Small intestine (tissue), 7 donors: ENCODE results near the gene TMEFF2. TPM values are rescaled to one million over a fixed set of nuclear protein-coding genes. Genes with fewer than 3 reads are reported as not detected.

ENCODE experiments used
- DNase-seq, 2 donors: peaks; one replicate each; pipeline versions ENCODE4 v3.0.0 to v3.0.0-alpha.2; 2013
- FAIRE-seq: peaks from 2 replicates; lab custom pipeline; 2012; peaks lifted over from hg19 to GRCh38; lab: Jason Lieb, UNC
- H3K27ac ChIP-seq, 3 donors: one replicate each; pipeline ENCODE4 v1.5.1; 2013; ENCODE audit warnings: low read length in 2 of 3, mild to moderate bottlenecking in 2 of 3, control low read depth in 1 of 3, inconsistent platforms in 1 of 3, low read depth in 1 of 3, moderate library complexity in 1 of 3
- H3K27me3 ChIP-seq, 3 donors: one replicate each; pipeline ENCODE4 v1.6.1; 2013; ENCODE audit warnings: low read length in 3 of 3, inconsistent platforms in 1 of 3; ENCODE audit not compliant: control insufficient read depth in 3 of 3, insufficient read depth in 3 of 3
- H3K36me3 ChIP-seq, 3 donors: one replicate each; pipeline ENCODE4 v1.6.1; 2013; ENCODE audit warnings: low read length in 3 of 3, inconsistent platforms in 1 of 3, low read depth in 1 of 3, mild to moderate bottlenecking in 1 of 3, moderate library complexity in 1 of 3; ENCODE audit not compliant: control insufficient read depth in 3 of 3, insufficient read depth in 2 of 3
- H3K4me1 ChIP-seq, 3 donors: one replicate each; pipeline ENCODE4 v1.6.1; 2013; ENCODE audit warnings: low read length in 2 of 3, inconsistent platforms in 1 of 3, low read depth in 1 of 3, mild to moderate bottlenecking in 1 of 3, moderate library complexity in 1 of 3; ENCODE audit not compliant: control insufficient read depth in 3 of 3, insufficient read depth in 2 of 3
- H3K4me3 ChIP-seq, 3 donors: one replicate each; pipeline ENCODE4 v1.5.1; 2013; ENCODE audit warnings: low read length in 3 of 3, control low read depth in 1 of 3, inconsistent platforms in 1 of 3, low read depth in 1 of 3, mild to moderate bottlenecking in 1 of 3, moderate library complexity in 1 of 3
- H3K9me3 ChIP-seq, 2 donors: one replicate each; pipeline ENCODE4 v1.6.1; 2013; ENCODE audit warnings: low read depth in 1 of 2, low read length in 1 of 2; ENCODE audit not compliant: control insufficient read depth in 2 of 2, insufficient read depth in 1 of 2
- WGBS, 3 donors: extraction: QIAGEN DNeasy Blood & Tissue Kit; methylation state at CpG; one replicate each; pipeline ENCODE4 v1.1.7; 2013; 5-methylcytosine and 5-hydroxymethylcytosine counted together
- polyA plus RNA-seq, 4 donors: library from polyadenylated mRNA; stranded (reverse) in 3 of 4; unstranded in 1 of 4; fragments of 200-250 nt in 3 of 4; fragments of 120-200 nt in 1 of 4; gene quantifications; one replicate each; pipeline versions ENCODE4 v1.2.1 to v1.2.3, GENCODE V29; 2013
- donor health status: healthy with polysubstance abuse.
- donor health status: control.
- donor health status: control.
- donor health status: Bipolar disorder and iron deficiency.
- donor health status: healthy.

The TMEFF2 gene
- polyA plus RNA-seq, 4 donors: 0.34 to 2.0 TPM; not detected in 2

DNA sequence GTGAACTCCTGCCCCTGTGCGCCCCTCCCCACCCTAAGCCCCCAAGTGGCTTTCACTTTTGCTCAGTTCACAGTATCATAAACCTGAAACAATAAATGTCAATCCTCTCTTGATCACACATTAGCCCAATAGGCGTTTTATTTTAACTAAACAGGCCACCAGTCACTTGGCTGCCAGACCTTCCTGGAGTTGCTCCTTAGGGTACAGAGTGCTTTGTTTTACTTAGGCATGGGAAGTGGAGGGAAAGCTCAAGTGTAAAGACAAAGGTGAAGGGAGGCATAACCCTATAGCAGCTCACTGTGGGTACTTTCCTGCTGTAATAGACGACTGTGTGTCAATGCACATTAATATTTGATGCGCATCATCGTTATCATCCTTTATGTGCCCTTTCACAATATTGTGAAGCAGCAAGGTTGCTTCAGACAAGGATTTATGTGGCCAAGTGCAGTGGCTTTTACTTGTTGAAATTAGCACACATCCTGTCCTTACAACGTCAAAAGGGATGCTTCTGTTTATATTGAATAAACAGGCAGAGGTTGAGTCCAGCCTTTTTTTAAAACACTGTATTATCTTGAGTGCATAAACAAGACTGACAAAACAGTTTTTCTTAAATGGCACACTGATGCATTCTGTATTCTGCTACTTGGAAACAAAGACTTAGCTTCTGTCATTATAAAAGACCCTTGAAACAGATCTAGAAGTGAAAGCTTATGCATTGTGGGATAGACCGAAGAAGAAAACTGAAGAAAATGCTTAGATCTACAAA lies 168.5 kb downstream of the TMEFF2 start:
- Histone ChIP-seq H3K27me3 (no peaks in the 10 kb centered on the region), H3K36me3 (no peaks in the 10 kb centered on the region), H3K27ac (no peak overlapping the region), H3K4me1 (peaks cover 0 to 8% (median 0%) of the 10 kb centered on the region in 3 donors), H3K4me3 (no peak overlapping the region), H3K9me3 (no peaks in the 10 kb centered on the region)
- 43 to 60% (median 46%) methylated on average over 7 of the region's 7 CpGs for WGBS, 3 donors
- DNase-seq (peak in 1 of 2 donors; percentile 22), FAIRE-seq (no peak)

DNA sequence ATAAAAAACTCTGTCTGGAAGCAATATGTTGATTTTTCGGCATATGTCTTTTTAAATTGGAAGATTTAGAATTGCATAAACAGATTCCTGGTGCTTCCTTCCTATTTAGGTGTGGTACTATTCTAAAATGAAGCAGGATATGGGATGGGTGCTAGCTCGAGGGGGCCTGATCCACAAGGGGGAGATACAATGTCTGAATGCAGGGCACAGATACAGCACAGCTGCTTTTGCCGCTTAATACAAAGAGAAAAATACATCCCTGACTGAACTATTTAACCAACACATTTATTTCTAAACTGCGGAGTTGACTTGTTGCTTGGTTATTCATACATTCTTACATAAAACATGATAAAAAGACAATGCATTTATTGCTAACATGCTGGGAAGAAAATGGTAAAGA lies 169.1 kb downstream of the TMEFF2 start:
- 73 to 82% (median 75%) methylated on average over 4 of the region's 4 CpGs for WGBS, 3 donors
- H3K4me1 ChIP-seq: peaks cover 0 to 8% (median 0%) of the 10 kb centered on the region in 3 donors
- H3K36me3 ChIP-seq: no peaks in the 10 kb centered on the region
- H3K27me3 ChIP-seq: no peaks in the 10 kb centered on the region
- H3K4me3 ChIP-seq: no peak overlapping the region
- FAIRE-seq: no peak
- H3K9me3 ChIP-seq: no peaks in the 10 kb centered on the region
- DNase-seq: no peak
- no peak overlapping the region for H3K27ac ChIP-seq

DNA sequence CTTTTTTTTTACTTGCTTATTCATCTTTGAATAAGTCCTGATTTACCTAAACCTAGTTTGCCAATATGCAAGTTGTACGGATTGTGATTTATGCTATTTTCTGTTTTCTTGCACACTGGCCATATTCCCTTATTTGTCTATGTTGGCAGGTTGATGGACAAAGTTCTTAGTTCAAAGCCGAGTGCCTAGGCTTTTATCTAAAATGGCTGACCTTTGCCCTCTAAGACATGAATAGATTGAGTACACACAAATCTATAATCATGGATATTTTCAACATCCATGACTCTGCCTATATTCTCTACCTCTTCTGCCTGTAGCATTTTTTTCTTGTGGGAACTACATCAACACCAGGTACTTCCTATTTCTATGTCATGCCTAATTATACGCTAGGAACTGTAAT lies 171.7 kb downstream of the TMEFF2 start:
- Histone ChIP-seq H3K4me3 (no peak overlapping the region), H3K4me1 (peaks cover 0 to 8% (median 0%) of the 10 kb centered on the region in 3 donors), H3K36me3 (no peaks in the 10 kb centered on the region), H3K9me3 (no peaks in the 10 kb centered on the region), H3K27ac (no peak overlapping the region), H3K27me3 (no peaks in the 10 kb centered on the region)
- no peak for FAIRE-seq
- 26 to 68% (median 38%) methylated on average over 3 of the region's 3 CpGs for WGBS, 3 donors
- peak; percentile 36 to 73 for DNase-seq

DNA sequence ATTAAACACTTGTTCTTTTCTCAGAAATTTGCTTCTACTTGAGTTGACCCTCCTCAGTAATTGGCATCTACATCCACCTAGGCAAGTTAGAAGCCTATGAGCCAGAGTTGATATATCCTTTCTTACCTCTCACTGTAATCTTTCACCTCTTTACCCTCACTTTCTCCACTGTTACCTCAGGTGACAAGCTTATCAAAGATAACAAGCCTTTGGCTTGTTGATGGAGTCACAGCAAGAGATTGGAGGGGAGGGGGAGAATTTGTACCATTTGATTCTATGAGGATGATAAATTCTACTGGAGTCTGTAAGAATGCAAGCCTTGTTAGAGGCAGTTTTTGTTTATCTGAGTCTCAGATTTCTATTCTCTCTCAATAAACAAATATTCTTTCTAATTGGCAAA lies 176.9 kb downstream of the TMEFF2 start:
- no peak for FAIRE-seq
- Histone ChIP-seq H3K9me3 (peaks cover 0 to 3% of the 10 kb centered on the region in 2 donors), H3K27me3 (no peaks in the 10 kb centered on the region), H3K36me3 (no peaks in the 10 kb centered on the region), H3K27ac (no peak overlapping the region), H3K4me3 (no peak overlapping the region), H3K4me1 (no peaks in the 10 kb centered on the region)
- no peak for DNase-seq

DNA sequence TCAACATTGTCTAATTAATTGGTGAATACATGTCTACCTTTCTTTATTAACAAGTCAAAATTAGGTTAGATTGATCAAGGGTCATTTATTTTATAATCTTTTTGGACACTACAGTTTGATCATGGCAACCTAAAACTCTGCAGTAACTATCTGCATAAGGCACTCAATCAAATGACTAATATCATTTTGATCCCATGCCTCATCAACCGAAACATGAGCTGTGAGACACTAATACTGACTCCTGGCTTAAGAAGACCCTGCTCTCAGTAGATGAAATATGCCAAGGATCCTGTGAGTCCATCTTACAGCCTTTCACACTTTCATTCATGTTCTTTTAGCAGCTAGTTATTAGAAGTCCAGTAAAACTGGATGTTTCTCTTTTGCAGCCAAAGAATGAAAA lies 178.5 kb downstream of the TMEFF2 start:
- WGBS, 3 donors: 90 to 94% (median 91%) methylated on average over 1 of the region's 1 CpG
- Histone ChIP-seq H3K4me3 (no peak overlapping the region), H3K27ac (no peak overlapping the region), H3K27me3 (no peaks in the 10 kb centered on the region), H3K9me3 (peaks cover 0 to 3% of the 10 kb centered on the region in 2 donors), H3K4me1 (no peaks in the 10 kb centered on the region), H3K36me3 (no peaks in the 10 kb centered on the region)
- no peak for FAIRE-seq
- DNase-seq: no peak

DNA sequence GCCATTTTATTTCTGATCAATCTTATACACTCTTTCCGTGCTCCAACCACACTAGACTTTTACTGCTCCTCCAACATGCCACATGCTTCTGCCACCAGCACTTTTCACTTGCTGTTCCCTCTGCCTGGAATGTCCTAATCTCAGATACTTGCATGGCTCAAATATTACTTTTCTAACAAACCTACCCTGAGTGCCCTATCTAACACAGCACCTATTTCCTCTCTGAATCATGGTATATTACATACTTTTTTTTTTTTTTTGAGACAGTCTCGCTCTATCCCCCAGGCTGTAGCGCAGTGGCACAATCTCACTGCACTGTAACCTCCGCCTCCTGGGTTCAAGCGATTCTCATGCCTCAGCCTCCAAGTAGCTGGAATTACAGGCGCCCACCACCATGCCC lies 181.5 kb downstream of the TMEFF2 start:
- 94 to 98% (median 96%) methylated on average over 6 of the region's 6 CpGs for WGBS, 3 donors
- no peak for FAIRE-seq
- DNase-seq: no peak
- Histone ChIP-seq H3K27me3 (no peaks in the 10 kb centered on the region), H3K4me3 (no peak overlapping the region), H3K9me3 (peaks cover 0 to 3% of the 10 kb centered on the region in 2 donors), H3K27ac (no peak overlapping the region), H3K36me3 (no peaks in the 10 kb centered on the region), H3K4me1 (no peaks in the 10 kb centered on the region)

DNA sequence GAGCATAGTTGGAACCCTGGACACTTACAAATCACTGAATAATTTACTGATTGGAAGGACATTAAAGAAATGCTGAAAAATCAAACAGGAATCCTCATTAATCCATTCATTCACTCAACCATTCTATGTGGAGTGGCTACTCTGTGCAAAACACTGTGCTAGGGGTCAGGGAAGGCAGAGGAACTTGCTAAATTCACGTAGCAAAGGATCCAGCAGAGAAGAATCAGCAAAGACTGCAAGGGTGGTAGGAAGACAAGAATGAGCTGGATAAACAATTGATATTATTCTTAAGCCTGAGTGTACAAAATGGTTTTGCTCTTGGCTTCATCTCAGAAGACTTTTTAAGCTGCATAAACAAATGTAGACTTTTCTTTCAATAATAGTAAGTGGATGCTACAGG lies 183.5 kb downstream of the TMEFF2 start:
- no peaks in the 10 kb centered on the region for H3K27me3 ChIP-seq
- DNase-seq (no peak), FAIRE-seq (no peak)
- H3K4me1 ChIP-seq: no peaks in the 10 kb centered on the region
- H3K27ac ChIP-seq: no peak overlapping the region
- H3K36me3 ChIP-seq: no peaks in the 10 kb centered on the region
- 59 to 85% (median 70%) methylated on average over 1 of the region's 1 CpG for WGBS, 3 donors
- H3K9me3 ChIP-seq: no peaks in the 10 kb centered on the region
- no peak overlapping the region for H3K4me3 ChIP-seq

DNA sequence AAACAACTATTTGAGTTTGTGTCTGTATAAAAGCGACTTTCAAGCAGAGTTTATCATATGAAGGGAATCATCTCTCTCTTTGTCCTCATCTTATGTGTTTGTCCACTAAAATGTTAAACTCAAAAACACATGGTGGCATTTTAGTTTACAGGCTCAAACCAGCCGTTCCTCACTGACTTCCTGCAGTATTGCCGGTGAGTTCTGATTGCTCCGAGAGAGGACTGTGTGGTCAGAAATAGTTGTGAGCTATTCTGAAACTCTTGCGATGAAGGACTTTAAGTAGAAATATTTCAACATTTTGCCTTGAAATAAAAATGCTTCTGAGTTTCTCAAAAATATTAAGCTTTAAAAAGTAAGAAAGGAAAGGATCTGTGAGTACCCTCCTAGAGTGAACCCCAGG lies 184.7 kb downstream of the TMEFF2 start:
- no peaks in the 10 kb centered on the region for H3K36me3 ChIP-seq
- H3K4me1 ChIP-seq: no peaks in the 10 kb centered on the region
- 44 to 90% (median 73%) methylated on average over 5 of the region's 5 CpGs for WGBS, 3 donors
- FAIRE-seq (no peak), DNase-seq (no peak)
- H3K27ac ChIP-seq: no peak overlapping the region
- no peaks in the 10 kb centered on the region for H3K27me3 ChIP-seq
- H3K4me3 ChIP-seq: no peak overlapping the region
- no peaks in the 10 kb centered on the region for H3K9me3 ChIP-seq
